Gastrocnemius medialis (tissue), 4 donors: ENCODE data around the gene CC2D2A. TPM values are rescaled to one million over a fixed set of nuclear protein-coding genes. Genes with fewer than 3 reads are reported as not detected.

ENCODE experiments used
- ATAC-seq, 2 donors: fragments of 150-250 bp; one replicate each; pipeline ENCODE4 v1.9.1; 2016
- DNase-seq, 2 donors: peaks; one replicate each; pipeline ENCODE4 v3.0.0-alpha.2; 2019
- H3K27ac ChIP-seq, 4 donors: fragments of 200-600 bp; sonication (generic); 1 replicate in 1 of 4; 2 replicates in 3 of 4; pipeline ENCODE4 v1.5.1; 2016 to 2018; ENCODE audit warnings: mild to moderate bottlenecking in 2 of 4, moderate library complexity in 1 of 4
- H3K27me3 ChIP-seq, 3 donors: fragments of 200-600 bp; sonication (generic) in 2 of 3; 1 replicate in 1 of 3; 2 replicates in 2 of 3; pipeline versions ENCODE4 v1.5.1 to v1.6.0; 2016 to 2019; ENCODE audit warnings: mild to moderate bottlenecking in 1 of 3, moderate library complexity in 1 of 3
- H3K36me3 ChIP-seq, 2 donors: fragments of 200-600 bp; sonication (generic) in 1 of 2; one replicate each; pipeline ENCODE4 v1.5.1; 2017 to 2018
- H3K4me1 ChIP-seq, 2 donors: fragments of 200-600 bp; sonication (generic) in 1 of 2; one replicate each; pipeline ENCODE4 v1.5.1; 2016 to 2017; ENCODE audit warnings: mild to moderate bottlenecking in 2 of 2
- H3K4me3 ChIP-seq, 4 donors: fragments of 200-600 bp; sonication (generic) in 3 of 4; 1 replicate in 1 of 4; 2 replicates in 3 of 4; pipeline ENCODE4 v1.5.1; 2016 to 2019; ENCODE audit warnings: mild to moderate bottlenecking in 2 of 4
- H3K9me3 ChIP-seq, 3 donors: fragments of 200-600 bp; sonication (generic) in 2 of 3; 1 replicate in 1 of 3; 2 replicates in 2 of 3; pipeline ENCODE4 v1.5.1; 2016 to 2019
- CTCF ChIP-seq, 5 experiments: fragments of 450-650 bp in 3 of 5; fragments of 200-600 bp in 2 of 5; sonication (generic) in 2 of 5; IDR thresholded peaks in 4 of 5; conservative IDR thresholded peaks in 1 of 5; 1 replicate in 4 of 5; 2 replicates in 1 of 5; pipeline ENCODE4 v1.5.1; 2016 to 2019; ENCODE audit warnings: antibody characterized with exemption in 5 of 5, mild to moderate bottlenecking in 3 of 5, moderate library complexity in 3 of 5
- POLR2A ChIP-seq, 2 donors: fragments of 450-650 bp; IDR thresholded peaks; one replicate each; pipeline ENCODE4 v1.6.1; 2017; ENCODE audit warnings: antibody characterized with exemption in 2 of 2, mild to moderate bottlenecking in 2 of 2, moderate library complexity in 2 of 2
- in situ Hi-C, 4 donors: fragments of 200-750 bp; cut with MboI; loops; one replicate each; pipeline versions ENCODE4 v1.15.0 to v1.8.0; 2017; ENCODE audit warnings: low sequenced_read_pairs in 4 of 4
- intact Hi-C: fragments of 100-400 bp; cut with DNase I; formaldehyde crosslinking; loops from one replicate; pipeline ENCODE4 v1.15.1; 2023; ENCODE audit warnings: low total_unique reads
- total RNA-seq, 4 donors: library from RNA; depleted of rRNA; stranded (reverse); fragments of >200 nt; gene quantifications; one replicate each; pipeline versions ENCODE4 v1.1.0 to v1.2.3, GENCODE V29; 2016

The CC2D2A gene
- total RNA-seq, 4 donors from 2014 or later: 1.1 to 4.0 (median 2.9) TPM

GRCh38 chr4:15542760-15543159 lies 73.1 kb downstream of the CC2D2A start:
- TF ChIP-seq POLR2A (IDR thresholded peaks at IDR 0.05): no peak
- TF ChIP-seq CTCF (IDR thresholded peaks at IDR 0.05 in 4 of 5, conservative IDR thresholded peaks at IDR 0.05 in 1 of 5): no peak
- DNase-seq: no peak
- peak in 1 of 2 donors; percentile 39 for ATAC-seq
- no peaks in the 10 kb centered on the region for H3K36me3 ChIP-seq
- no peaks in the 10 kb centered on the region for H3K4me1 ChIP-seq
- no peak overlapping the region for H3K4me3 ChIP-seq
- no peak overlapping the region for H3K27ac ChIP-seq
- H3K27me3 ChIP-seq: no peaks in the 10 kb centered on the region
- H3K9me3 ChIP-seq: no peaks in the 10 kb centered on the region
- in situ Hi-C loops: no loop called here
- intact Hi-C loops: no loop called here

- no peak for ATAC-seq
- TF ChIP-seq CTCF (IDR thresholded peaks at IDR 0.05 in 4 of 5, conservative IDR thresholded peaks at IDR 0.05 in 1 of 5) (no peak), POLR2A (IDR thresholded peaks at IDR 0.05) (no peak)
- Histone ChIP-seq H3K4me1 (no peaks in the 10 kb centered on the region), H3K4me3 (no peak overlapping the region), H3K9me3 (no peaks in the 10 kb centered on the region), H3K27me3 (no peaks in the 10 kb centered on the region), H3K36me3 (no peaks in the 10 kb centered on the region), H3K27ac (no peak overlapping the region)
- no peak for DNase-seq
- in situ Hi-C loops: no loop called here
- intact Hi-C loops: no loop called here
These were observed 74.0 kb downstream of the CC2D2A start for GRCh38 chr4:15543537-15544247.

GRCh38 chr4:15544248-15544729 lies 74.6 kb downstream of the CC2D2A start:
- H3K27ac ChIP-seq: no peak overlapping the region
- TF ChIP-seq POLR2A (IDR thresholded peaks at IDR 0.05) (no peak), CTCF (IDR thresholded peaks at IDR 0.05 in 4 of 5, conservative IDR thresholded peaks at IDR 0.05 in 1 of 5) (no peak)
- intact Hi-C loops: no loop called here
- no peaks in the 10 kb centered on the region for H3K36me3 ChIP-seq
- ATAC-seq (no peak), DNase-seq (no peak)
- in situ Hi-C loops: no loop called here
- no peaks in the 10 kb centered on the region for H3K9me3 ChIP-seq
- no peaks in the 10 kb centered on the region for H3K4me1 ChIP-seq
- no peaks in the 10 kb centered on the region for H3K27me3 ChIP-seq
- H3K4me3 ChIP-seq: no peak overlapping the region

DNA sequence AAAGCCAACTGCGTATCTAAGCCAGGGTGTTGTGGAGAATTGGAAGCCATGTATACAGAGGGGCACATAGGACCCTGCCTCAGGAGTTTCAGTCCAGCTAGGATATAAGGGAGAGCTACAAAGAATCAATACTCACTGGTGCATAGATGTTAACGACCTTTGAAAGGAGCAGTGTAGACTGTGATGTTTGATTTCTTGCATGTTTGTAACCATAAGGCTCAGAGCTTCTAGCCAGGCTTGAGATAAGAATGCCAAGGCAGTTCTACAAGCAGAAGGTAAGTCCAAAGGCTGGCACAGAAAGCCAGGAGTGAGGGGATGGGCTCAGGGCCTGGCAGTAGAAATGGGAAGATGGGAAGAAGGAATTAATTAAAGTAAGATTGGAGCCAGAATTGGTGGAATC lies 75.7 kb downstream of the CC2D2A start:
- intact Hi-C loops: no loop called here

More for the DNA sequence above, 75.7 kb downstream of the CC2D2A start:
- no peak for ATAC-seq
- H3K4me1 ChIP-seq: no peaks in the 10 kb centered on the region
- no peaks in the 10 kb centered on the region for H3K27me3 ChIP-seq
- H3K4me3 ChIP-seq: no peak overlapping the region
- H3K27ac ChIP-seq: no peak overlapping the region
- in situ Hi-C loops: no loop called here
- no peak for DNase-seq
- TF ChIP-seq POLR2A (IDR thresholded peaks at IDR 0.05): no peak
- no peak for TF ChIP-seq CTCF (IDR thresholded peaks at IDR 0.05 in 4 of 5, conservative IDR thresholded peaks at IDR 0.05 in 1 of 5)
- H3K9me3 ChIP-seq: no peaks in the 10 kb centered on the region
- H3K36me3 ChIP-seq: no peaks in the 10 kb centered on the region
